Smooth muscle cell (in vitro differentiated cells): ENCODE results near the gene GUCY1B1. TPM values are rescaled to one million over a fixed set of nuclear protein-coding genes. Genes with fewer than 3 reads are reported as not detected.

Experiments
- DNase-seq: peaks from one replicate; lab custom pipeline; 2025; ENCODE audit not compliant: unreplicated experiment; lab: John Stamatoyannopoulos, UW
- H2AFZ ChIP-seq: fragments of 200-600 bp; sonication (generic); 2 replicates; pipeline ENCODE4 v1.6.0; 2016; ENCODE audit warnings: antibody characterized with exemption, low read depth, mild to moderate bottlenecking
- H3F3A ChIP-seq: fragments of 200-600 bp; sonication (generic); 2 replicates; pipeline ENCODE4 v1.6.0; 2017; ENCODE audit warnings: antibody characterized with exemption, low read depth
- H3K27ac ChIP-seq: fragments of 200-600 bp; sonication (generic); 2 replicates; pipeline ENCODE4 v1.5.1; 2016; ENCODE audit warnings: low read depth, mild to moderate bottlenecking
- H3K27me3 ChIP-seq: fragments of 200-600 bp; sonication (generic); 2 replicates; pipeline ENCODE4 v1.6.1; 2016; ENCODE audit warnings: low read depth, mild to moderate bottlenecking
- H3K36me3 ChIP-seq: fragments of 200-600 bp; sonication (generic); 2 replicates; pipeline ENCODE4 v1.5.1; 2016; ENCODE audit warnings: low read depth
- H3K4me1 ChIP-seq: fragments of 200-600 bp; sonication (generic); 2 replicates; pipeline ENCODE4 v1.5.1; 2016; ENCODE audit warnings: low read depth
- H3K4me2 ChIP-seq: fragments of 200-600 bp; sonication (generic); 2 replicates; pipeline ENCODE4 v1.6.0; 2016; ENCODE audit warnings: mild to moderate bottlenecking
- H3K4me3 ChIP-seq: fragments of 200-600 bp; sonication (generic); 2 replicates; pipeline ENCODE4 v1.5.1; 2016; ENCODE audit warnings: mild to moderate bottlenecking
- H3K79me2 ChIP-seq: fragments of 200-600 bp; sonication (generic); 2 replicates; pipeline ENCODE4 v1.6.0; 2016; ENCODE audit warnings: low read depth, mild to moderate bottlenecking
- H3K9ac ChIP-seq: fragments of 200-600 bp; sonication (generic); 2 replicates; pipeline ENCODE4 v1.6.0; 2016; ENCODE audit warnings: low read depth
- H3K9me3 ChIP-seq: fragments of 200-600 bp; sonication (generic); replicated peaks from 2 replicates; pipeline ENCODE4 v1.5.1; 2016; ENCODE audit warnings: low read depth
- H4K20me1 ChIP-seq: fragments of 200-600 bp; sonication (generic); 2 replicates; pipeline ENCODE4 v1.6.0; 2016; ENCODE audit warnings: low read depth
- WGBS: methylation state at CpG from one replicate; pipeline ENCODE4 v1.1.7; 2016; ENCODE audit warnings: low lambda C conversion rate; 5-methylcytosine and 5-hydroxymethylcytosine counted together
- polyA plus RNA-seq: library from polyadenylated mRNA; unstranded; fragments of >200 nt; fragmentation: Nextera tagmentation; extraction: Ambion mirVana; gene quantifications from 2 replicates; pipeline ENCODE4 v1.2.1, GENCODE V29; 2016
- total RNA-seq: library from RNA; depleted of rRNA; stranded (reverse); fragments of >200 nt; gene quantifications from 2 replicates; pipeline ENCODE4 v1.2.3, GENCODE V29; 2014
- TF ChIP-seq, protein P1 (sequence below): fragments of 200-600 bp; sonication (generic); IDR thresholded peaks from 2 replicates; pipeline ENCODE4 v1.5.1; 2017; ENCODE audit warnings: borderline replicate concordance, mild to moderate bottlenecking, antibody characterized with exemption; ENCODE audit not compliant: insufficient read depth, poor library complexity, severe bottlenecking

GUCY1B1 gene
- total and polyA plus RNA-seq, 2 experiments from 2014 or later: 26.7 to 32.2 TPM

DNA sequence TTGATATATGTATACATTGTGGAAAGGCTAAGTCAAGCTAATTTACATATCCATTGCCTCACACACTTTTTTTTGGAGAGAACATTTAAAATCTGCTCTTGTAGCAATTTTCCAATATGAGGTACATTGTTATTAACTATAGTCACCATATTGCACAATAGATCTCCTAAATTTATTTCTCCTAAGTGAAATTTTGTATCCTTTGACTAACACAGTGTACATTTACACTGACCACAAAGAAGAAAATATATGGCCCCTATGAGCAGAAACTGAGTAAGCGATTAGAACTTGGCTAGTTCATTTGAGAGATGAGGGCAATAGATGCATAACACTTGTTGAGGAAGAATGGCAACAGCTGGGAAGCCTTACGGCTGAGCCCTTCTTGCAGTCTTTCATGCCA lies 20.3 kb upstream of the GUCY1B1 start:
- Histone ChIP-seq H3K79me2 (no peaks in the 10 kb centered on the region), H3F3A (peaks cover 4% of the 10 kb centered on the region), H3K4me1 (no peaks in the 10 kb centered on the region), H3K4me2 (no peak overlapping the region), H2AFZ (no peak overlapping the region), H3K4me3 (no peak overlapping the region), H3K9me3 (no peaks in the 10 kb centered on the region), H3K27ac (no peak overlapping the region), H3K36me3 (no peaks in the 10 kb centered on the region), H3K27me3 (no peaks in the 10 kb centered on the region), H4K20me1 (no peaks in the 10 kb centered on the region), H3K9ac (no peak overlapping the region)
- WGBS: 86% methylated on average over 2 of the region's 2 CpGs
- TF ChIP-seq, protein P1, sequence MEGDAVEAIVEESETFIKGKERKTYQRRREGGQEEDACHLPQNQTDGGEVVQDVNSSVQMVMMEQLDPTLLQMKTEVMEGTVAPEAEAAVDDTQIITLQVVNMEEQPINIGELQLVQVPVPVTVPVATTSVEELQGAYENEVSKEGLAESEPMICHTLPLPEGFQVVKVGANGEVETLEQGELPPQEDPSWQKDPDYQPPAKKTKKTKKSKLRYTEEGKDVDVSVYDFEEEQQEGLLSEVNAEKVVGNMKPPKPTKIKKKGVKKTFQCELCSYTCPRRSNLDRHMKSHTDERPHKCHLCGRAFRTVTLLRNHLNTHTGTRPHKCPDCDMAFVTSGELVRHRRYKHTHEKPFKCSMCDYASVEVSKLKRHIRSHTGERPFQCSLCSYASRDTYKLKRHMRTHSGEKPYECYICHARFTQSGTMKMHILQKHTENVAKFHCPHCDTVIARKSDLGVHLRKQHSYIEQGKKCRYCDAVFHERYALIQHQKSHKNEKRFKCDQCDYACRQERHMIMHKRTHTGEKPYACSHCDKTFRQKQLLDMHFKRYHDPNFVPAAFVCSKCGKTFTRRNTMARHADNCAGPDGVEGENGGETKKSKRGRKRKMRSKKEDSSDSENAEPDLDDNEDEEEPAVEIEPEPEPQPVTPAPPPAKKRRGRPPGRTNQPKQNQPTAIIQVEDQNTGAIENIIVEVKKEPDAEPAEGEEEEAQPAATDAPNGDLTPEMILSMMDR: no peak
- no peak for DNase-seq

DNA sequence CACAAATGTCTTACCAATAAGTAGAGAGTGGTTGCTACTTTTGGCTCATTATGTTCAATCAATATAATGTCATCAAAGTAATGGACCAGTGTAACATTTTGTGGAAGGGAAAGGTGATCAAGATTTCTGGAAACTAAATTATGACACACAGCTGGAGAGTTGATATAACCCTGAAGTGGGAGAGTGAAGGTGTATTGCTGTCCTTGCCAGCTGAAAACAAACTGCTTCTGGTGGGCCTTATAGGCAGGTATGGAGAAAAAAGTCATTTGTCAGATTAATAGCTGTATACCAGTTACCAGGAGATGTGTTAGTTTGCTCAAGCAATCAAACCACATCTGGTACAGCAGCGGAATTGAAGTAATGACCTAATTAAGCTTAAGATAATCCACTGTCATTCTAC lies 17.3 kb upstream of the GUCY1B1 start:
- H3K4me2 ChIP-seq: no peak overlapping the region
- WGBS: 100% methylated on average over 1 of the region's 1 CpG
- H4K20me1 ChIP-seq: no peaks in the 10 kb centered on the region
- H3K9ac ChIP-seq: no peak overlapping the region
- H3K36me3 ChIP-seq: no peaks in the 10 kb centered on the region
- no peak overlapping the region for H3K4me3 ChIP-seq
- DNase-seq: no peak
- no peaks in the 10 kb centered on the region for H3K9me3 ChIP-seq
- no peaks in the 10 kb centered on the region for H3K4me1 ChIP-seq
- no peaks in the 10 kb centered on the region for H3K27me3 ChIP-seq
- no peak overlapping the region for H2AFZ ChIP-seq
- H3K27ac ChIP-seq: no peak overlapping the region
- TF ChIP-seq, protein P1: no peak
- H3F3A ChIP-seq: no peaks in the 10 kb centered on the region
- H3K79me2 ChIP-seq: no peaks in the 10 kb centered on the region

DNA sequence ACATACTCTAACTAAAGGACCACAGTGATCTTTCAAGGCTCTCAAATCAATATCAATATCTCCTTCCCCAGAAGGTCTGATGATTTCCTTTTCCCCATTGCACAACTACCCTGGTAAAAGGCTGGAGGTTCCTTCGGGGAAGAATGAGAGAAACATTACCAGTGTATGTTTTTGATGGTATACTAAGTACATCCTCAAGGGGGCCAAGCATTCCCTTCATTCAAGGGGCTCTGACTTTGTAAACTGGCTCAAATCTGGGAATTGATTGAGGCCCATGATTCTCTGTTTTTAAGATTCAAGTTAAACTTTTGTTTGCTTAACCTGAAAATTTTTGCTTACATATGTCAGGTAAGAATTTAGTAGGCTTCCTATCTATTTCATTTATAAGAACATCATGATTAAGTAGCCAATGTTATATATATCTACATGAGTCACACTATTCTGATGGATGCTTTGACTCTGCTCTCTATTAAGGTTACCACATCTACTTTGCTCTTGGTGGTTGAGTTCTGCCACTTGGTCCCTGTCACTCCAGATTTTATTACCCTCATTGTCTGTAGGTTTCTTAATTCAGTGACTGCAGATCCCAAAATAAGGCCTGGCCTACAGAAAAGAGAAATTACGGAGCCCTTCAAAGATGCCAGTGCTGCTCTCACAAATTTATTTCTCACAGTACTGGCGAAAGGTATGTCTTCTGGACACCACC lies 16.4 kb upstream of the GUCY1B1 start:
- Histone ChIP-seq H3K4me2 (no peak overlapping the region), H4K20me1 (no peaks in the 10 kb centered on the region), H3K4me1 (no peaks in the 10 kb centered on the region), H3K36me3 (no peaks in the 10 kb centered on the region), H3K27ac (no peak overlapping the region), H3K9ac (no peak overlapping the region), H3K9me3 (no peaks in the 10 kb centered on the region), H2AFZ (no peak overlapping the region), H3K79me2 (no peaks in the 10 kb centered on the region), H3K27me3 (no peaks in the 10 kb centered on the region), H3K4me3 (no peak overlapping the region), H3F3A (no peaks in the 10 kb centered on the region)
- WGBS: 67% methylated on average over 3 of the region's 3 CpGs
- no peak for DNase-seq
- TF ChIP-seq, protein P1: no peak

DNA sequence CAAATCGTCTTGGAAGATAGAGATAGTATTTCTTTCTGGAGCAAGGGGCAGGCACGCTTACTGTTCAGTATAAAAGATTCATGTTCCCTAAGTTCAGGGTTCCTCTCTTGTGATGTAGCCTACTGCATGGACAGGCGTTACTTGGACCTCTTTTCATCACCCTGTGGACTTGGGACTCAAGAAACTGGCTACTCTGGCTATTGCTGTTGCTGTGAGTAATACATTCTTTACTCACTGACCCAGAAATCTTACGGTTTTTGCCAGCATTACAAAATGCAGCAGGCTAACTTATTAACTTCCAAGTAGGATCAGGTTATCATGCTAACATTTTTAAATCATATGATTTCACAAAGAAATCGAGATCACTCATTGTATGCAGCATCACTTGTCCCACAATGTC lies 12.8 kb upstream of the GUCY1B1 start:
- TF ChIP-seq, protein P1: no peak
- DNase-seq: no peak
- H3K79me2 ChIP-seq: no peaks in the 10 kb centered on the region

More for the DNA sequence above, 12.8 kb upstream of the GUCY1B1 start:
- no peaks in the 10 kb centered on the region for H3K36me3 ChIP-seq
- no peaks in the 10 kb centered on the region for H3K27me3 ChIP-seq
- no peak overlapping the region for H3K4me3 ChIP-seq
- 80% methylated on average over 5 of the region's 5 CpGs for WGBS
- H3F3A ChIP-seq: no peaks in the 10 kb centered on the region
- no peak overlapping the region for H3K27ac ChIP-seq
- H3K9me3 ChIP-seq: no peaks in the 10 kb centered on the region
- H2AFZ ChIP-seq: no peak overlapping the region
- H3K4me1 ChIP-seq: no peaks in the 10 kb centered on the region
- no peak overlapping the region for H3K9ac ChIP-seq
- no peak overlapping the region for H3K4me2 ChIP-seq
- H4K20me1 ChIP-seq: no peaks in the 10 kb centered on the region
